SW480 (cell line): ENCODE data around the gene NXN.
"Not testable (repeated sequence)": the region's sequence is repeated elsewhere in the genome, so short reads cannot be mapped to it uniquely, and the experiment has no call there.

Experiments used
- DNase-seq: peaks from one replicate; pipeline ENCODE4 v3.0.0-alpha.2; 2016; ENCODE audit warnings: low spot score

Gene NXN

DNA sequence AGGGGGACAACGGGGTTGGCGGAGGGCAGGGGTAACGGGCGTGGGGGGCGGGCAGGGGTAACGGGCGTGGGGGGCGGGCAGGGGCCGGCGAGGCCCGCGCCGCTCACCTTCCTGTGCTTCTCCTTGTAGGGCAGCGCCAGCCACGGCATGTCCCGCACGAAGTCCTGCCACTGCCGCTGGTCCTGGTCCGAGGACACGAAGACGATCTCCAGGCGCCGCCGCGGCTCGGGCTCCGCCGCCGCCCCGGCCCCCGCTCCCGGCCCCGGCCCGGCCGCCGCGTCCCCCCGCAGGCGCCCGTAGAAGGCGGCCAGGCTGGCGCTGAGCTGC lies 401 bp downstream of the NXN start:
- DNase-seq, result no peak

DNA sequence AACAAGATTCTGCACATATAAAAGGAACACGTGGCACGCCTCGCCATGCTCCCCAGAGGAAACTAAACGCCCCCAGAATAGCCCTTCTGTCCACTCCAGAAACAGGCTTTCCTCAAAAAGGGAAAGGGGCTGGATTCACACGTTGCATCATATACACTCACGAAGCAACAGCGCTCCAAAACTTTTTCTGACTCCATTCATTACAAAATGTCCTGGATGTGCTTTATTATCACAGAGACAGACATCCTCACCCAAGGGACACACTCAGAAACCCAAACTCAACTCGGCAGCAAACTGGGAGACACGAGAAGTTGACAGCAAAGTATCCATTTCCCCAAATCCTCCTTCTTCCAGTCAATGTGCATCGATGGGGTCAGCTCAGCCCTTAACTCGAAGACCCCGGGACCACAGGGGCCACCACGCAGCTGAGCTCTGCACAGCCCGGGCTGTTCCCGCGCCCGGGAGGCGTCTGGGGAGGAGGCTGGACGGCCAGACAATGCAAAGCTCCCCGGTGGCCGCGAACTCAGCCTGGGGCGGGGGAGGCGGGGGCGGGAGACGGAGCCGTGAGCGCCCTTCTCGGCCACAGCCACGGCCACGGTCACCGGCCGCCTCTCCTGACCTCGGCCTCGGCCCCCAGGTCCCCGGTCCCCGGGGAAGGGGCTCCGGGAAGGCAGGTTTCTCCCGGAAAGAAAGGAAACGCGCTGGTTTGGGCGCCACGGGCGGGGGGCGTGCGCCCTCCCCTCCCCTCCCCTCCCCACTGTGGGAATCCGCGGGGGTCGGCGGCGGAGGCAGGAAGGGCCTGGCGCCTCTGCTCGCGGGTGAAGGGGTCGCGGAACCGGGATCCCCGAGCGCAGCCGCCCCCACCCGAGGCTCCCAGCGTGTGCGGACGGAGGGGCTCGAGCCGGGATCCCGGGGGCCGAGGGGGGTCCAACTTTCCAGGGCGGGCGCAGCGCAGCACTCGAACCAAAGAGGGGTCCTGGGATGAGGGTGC lies 1.2 kb downstream of the NXN start:
- peak; percentile 9 for DNase-seq

DNA sequence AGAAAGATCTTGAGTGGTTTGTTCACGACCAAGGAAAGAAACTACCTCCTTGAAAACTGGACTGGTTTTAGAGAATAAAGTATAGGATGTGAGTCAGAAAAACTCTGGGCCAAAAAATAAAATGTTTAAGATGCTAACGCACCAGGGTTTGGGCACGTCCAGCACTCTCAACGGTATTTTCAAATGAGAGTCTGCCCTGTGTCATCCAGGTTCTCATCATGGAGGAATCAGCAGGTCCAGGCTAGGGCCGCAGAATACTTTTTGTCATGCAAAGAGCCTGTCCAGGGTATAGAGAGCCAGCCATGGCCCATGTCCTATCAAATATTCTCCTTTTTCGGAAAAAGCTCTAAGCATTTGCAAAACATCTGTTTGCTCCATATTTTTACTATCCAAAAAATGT lies 2.4 kb downstream of the NXN start:
- no peak for DNase-seq

DNA sequence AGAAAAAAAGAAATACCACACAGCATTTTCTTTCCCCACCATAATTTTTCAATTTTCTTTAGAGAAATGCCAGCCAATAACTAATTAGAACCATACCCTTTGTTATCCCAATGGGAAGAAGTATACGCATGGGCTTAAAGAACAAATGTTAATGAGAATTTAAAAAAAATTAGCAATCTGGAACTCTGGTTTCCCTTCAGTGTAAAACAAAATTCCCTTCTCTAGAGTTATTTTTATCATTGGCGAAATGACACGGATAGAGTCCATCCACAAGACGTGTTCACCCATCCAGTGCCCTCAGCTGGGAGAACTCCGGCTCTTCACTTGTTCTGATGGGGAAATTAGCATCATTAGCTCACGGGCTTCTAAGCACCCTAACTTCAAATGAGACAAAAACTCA lies 3.3 kb downstream of the NXN start:
- no peak for DNase-seq

DNA sequence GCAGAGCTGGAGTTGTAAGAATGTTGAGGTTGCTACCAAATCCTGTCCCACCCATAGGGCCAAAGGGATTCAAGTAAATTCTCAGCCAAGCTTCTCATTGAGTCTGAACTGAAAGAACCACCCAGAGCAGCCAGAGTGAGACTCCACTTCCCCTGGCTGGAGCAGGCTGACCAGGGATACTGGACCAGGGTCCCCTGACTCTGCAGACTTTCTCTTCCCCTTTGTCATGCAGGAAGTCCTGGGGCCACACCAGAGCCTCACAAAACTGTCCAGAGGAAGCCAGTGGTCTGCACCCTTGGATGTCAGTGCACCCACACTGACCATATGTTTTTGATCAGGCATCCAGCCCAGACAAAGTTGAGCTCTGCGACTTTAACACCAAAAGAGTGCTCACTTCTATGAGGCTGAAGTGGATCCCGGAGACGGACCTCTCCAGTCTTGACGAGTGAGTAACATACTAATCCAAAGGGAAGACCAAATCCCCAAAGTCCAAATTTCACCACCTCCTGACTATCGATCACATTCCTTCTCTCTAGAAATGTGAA lies 4.1 kb downstream of the NXN start:
- no peak for DNase-seq

DNA sequence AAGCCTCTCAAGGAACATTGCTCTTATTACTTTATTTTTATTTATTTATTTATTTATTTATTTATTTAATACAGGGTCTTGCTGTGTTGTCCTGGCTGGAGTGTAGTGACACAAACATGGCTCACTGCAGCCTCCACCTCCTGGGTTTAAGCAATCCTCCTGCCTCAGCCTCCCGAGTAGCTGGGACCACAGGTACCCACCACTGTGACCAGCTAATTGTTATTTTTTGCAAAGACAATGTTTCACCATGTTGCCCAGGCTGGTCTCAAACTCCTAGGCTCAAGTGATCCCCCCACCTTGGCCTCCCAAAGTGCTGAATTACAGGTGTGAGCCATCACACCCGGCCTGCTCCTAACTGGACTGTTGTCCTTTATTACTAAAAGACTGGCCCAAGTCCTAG lies 4.8 kb downstream of the NXN start:
- DNase-seq, result not testable (repeated sequence)

DNA sequence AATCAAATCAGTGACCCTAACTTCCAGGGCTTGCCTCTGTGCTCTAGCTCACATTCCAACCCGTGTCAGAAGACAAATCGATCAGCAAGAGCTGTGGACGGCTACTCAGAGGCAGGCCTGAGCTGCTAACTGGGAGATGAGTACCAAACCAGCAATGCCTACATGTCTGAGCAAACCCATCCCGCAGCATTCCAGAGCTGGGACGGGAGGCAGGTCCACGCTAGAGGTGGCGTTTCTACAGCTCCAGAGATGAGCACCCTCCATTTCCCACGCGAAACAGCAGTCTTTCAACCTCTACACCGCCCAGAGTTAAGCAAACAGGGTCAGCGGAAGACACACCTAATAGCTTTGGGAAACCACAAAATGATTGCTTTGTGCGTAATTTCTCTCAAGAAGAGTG lies 6.5 kb downstream of the NXN start:
- DNase-seq, result peak; percentile 49

DNA sequence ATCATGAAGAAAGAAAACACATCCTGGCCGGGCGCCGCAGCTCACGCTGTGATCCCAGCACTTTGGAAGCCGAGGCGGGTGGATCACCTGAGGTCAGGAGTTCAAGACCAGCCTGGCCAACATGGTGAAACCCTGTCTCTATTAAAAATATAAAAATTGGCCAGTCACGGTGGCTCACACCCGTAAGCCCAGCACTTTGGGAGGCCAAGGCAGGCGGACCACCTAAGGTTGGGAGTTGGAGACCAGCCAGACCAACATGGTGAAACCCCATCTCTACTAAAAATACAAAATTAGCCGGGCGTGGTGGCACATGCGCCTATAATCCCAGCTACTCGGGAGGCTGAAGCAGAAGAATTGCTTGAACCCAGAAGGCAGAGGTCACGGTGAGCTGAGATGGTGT lies 7.7 kb downstream of the NXN start:
- DNase-seq, result not testable (repeated sequence)

DNA sequence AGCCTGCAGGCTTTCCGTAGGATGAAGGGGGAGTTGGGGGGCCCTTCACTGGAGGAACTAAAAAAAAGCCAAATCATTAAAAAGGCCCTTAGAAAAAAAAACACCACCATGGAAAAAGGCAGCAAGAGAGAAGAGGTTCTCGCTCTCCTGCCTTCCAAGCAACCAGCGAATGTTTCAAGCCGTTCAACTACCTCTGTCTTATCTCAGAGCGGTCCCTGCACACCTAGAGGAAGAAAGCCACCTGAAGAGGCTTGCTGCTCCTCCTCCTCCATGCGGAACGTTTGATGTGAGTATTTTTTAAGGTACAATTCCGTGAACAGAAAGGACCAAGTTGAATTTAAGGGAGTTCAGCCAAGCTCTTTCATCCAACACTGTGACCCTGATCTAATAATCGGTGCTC lies 9.2 kb downstream of the NXN start:
- DNase-seq, result no peak

DNA sequence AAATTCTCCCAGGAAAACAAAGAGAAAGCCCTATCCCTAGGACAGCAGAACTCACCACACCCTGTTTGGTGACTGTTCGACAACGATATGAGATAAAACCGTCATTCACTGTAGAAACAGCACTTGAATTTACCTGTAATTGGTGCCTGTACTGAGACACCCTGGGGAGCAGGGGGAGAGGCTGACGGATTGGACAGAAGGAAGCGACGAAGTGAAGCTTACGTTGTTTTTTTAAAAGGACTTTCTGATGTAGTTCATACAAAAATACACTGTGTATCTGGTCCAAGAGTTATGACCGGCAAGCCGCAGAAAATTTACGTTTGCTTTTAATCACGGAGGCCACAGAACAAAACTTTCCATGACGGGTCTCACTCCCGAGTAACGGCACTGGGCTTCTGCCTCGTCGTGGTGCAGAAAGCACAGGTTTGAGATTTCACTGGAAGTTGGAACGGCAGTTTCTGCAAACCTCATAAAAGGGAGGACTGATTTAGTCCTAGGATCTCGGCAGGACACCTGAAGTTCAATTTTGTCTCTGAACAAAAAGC lies 9.7 kb downstream of the NXN start:
- no peak for DNase-seq

DNA sequence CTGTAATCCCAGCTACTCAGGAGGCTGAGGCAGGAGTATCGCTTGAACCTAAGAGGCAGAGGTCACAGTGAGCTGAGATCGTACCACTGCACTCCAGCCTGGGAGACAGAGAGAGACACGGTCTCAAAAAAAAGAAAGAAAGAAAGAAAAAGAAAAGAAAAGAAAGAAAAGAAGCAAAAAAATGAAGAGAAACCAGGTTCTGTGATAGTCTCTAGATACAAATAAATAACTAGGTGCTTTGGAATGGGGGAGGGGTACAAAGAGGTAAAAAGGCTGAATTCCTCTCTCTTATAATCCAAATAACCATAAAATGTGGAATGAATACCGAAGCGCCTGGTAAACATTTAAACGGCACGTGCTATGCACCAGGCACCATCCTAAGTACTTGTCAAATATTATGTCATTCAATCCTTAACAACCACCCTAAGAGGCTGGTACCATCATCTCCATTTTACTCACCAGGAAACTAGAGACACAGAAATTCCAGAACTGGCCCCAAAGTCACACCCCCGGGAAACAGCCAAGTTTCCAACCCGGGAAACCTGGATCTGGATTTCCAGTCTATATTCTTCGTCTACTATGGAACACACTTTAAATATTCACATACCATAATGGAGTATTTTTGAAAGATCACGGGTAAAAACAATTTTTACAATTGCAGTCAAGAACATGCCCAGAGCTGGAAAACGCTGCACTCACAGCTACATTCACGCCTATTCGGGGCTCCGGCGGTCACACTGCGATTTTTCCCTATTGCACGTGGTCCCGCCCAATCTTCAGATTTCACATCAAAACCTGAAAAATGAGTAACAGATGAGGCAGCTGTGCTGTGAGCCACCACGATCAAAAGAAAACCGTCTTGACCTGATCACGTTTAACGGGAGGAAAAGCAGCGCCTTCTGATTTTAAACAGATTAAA lies 10.5 kb downstream of the NXN start:
- DNase-seq, result no peak

DNA sequence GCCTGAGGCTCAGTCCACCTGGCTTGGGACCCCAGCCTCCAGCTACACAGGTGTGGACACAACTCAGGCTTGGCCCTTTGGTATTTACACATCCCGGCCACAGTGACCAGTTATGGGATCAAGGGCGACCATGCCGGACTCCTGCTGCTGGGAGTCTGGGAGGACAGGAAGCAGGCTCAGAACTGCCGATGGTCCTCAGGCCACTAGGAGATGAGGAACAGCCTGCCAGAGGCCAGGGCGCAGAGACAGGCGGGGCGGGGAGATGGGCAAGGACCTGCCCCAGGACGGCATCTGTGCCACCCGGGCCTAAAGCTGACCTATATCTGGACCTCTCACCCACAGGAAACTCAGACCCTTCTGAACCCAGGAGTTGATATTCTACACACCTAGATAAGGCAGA lies 12.5 kb downstream of the NXN start:
- no peak for DNase-seq

DNA sequence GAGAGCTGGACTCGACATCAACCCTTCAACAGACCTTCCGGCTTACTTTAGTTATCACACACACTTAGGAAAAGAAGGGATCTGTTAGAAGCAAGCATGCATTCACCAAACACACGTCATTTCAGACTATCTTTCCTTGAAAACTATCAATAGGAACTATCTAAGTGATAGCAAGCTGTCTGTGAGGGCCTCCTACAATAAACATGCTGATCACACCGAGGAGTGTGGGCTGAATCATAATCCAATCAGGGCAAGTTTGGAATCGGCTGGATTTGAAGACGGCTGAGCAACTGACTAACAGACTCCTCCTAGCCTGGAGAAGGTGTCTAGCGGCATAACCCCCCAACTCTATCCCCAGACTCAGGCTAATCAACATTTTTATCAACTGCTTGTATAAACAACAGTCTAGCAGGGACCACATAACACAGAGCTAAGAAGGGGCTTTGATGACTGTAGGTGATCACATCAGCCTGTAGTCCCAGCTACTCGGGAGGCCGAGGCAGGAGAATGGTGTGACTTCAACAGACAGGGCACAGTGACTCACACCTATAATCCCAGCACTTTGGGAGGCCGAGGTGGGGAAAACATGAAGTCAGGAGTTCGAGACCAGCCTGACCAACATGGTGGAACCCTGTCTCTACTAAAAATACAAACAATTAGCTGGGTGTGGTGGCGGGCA lies 14.1 kb downstream of the NXN start:
- DNase-seq, result no peak

DNA sequence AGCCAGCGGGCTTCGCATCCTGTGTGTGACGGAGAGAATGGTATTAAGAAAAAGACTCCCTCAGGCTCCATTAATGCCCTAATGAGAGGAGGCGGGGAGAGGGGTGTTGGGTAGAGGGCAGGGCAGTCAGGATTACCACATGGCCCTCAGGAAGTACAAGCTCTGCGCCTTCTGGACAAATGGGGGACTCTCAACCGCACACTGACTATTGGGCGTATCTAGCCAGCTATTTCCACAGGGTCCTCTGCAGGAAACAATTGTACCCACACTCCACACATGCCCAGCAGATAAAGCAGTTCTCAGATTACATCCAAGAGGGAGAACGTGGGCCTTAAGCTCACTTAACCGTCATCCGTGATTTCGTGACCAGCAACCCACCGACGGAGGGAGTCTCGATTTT lies 14.7 kb downstream of the NXN start:
- no peak for DNase-seq

DNA sequence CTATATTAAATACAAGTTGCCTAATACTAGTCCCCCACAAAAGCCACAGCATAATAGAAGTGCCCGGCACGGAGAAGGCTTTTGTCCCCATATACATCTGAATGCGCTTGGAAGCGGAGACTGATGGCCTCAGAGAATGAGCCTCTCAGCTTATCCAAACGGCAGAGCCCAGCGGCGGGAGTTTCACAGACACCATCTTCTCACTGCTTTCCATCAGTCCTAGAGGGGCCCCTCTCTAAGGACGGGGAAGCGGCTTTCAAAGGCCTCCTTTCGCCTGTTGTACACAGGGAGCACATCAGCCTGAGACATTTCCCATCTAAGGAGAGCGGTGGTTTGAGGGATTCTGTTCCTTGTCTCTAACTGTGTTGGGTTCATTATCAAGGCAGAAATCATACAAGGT lies 16.9 kb downstream of the NXN start:
- DNase-seq, result no peak

DNA sequence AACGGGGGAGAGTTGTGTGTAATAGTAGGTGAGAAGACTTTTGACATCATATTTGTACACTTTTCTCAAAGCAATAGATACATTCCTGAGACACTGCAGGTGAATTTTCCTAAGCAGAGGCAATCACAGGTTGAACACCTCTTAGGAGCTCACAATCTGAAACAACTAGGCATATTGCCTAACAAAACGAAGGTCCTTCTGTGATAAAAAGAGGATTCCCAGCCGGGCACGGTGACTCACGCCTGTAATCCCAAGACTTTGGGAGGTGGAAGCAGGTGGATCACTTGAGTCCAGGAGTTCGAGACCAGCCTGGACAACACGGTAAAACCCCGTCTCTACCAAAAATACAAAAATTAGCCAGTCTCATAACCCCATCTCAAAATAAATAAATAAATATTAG lies 17.4 kb downstream of the NXN start:
- no peak for DNase-seq

DNA sequence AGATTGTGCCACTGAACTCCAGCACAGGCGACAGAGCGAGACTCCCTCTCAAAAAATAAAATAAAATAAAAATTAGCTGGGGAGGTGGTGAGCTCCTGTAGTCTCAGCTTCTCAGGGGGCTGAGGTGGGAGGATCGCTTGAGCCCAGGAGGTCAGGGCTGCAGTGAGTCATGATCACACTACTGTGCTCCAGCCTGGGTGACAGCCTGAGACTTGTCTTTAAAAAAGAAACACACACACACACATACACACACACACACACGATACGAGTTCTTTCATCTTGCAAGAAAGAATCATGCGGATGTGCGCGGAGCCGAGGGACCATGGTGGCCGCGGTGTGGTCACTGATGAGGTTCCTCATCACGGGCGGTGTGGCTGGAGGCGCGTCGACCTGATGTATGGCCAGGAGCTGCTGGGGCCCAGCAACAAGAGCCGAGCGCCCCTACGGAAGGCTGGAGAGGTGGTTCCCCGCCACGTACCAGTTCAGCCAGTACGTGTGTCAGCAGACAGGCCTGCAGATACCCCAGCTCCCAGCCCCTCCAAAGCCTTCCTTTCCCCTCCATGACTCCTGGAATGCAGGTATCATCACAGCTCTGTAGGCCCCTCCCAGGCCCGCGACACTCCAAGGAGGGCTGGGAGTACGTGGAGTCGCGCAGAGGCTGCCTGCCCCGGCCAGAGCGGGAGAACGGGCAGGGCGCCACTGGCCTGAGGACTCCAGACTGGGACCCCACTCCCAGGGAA lies 20.7 kb downstream of the NXN start:
- no peak for DNase-seq

DNA sequence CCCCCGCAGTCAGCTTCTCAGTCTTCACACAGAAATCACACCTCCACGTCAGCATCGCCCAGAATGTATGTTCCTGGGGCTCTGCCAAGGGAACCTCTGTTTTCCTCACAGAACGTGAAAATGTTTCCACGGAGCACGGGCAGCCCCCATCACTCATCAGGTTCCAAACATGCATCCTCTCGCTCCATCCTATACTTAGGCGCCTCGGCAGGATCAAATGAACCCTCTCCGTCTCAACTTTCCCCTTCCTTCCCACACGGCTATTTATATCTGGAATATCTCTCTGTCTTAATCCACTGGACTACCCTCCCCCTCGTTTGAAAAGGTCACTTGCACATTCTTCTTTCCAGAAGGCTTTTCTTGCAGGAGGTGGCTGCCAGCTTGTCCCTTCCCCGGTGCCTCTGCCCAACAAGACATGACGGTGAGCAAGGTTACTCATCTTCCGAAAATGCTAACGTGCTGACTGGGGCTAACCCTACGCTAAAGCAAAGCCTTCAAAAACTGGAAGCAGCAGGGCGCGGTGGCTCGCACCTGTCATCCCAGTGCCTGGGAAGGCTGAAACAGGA lies 21.6 kb downstream of the NXN start:
- no peak for DNase-seq

DNA sequence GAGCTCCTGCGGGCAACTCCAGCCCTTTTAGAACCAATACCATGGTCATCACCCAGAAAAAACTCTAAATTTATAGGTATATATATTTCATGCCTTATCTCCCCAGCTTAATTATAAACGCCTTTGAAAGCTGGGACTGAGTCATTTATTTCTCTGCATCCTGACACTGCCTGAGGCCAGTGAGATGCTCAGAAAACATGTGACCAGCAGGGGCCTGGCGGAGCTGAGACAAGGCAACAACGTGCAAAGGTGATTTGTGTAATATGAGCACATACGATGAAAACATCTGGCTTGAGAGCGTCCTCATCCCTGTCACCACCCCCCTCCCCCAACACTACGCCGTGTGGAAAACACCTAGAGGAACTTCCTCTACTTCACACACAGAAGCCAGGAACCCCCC lies 22.7 kb downstream of the NXN start:
- no peak for DNase-seq

DNA sequence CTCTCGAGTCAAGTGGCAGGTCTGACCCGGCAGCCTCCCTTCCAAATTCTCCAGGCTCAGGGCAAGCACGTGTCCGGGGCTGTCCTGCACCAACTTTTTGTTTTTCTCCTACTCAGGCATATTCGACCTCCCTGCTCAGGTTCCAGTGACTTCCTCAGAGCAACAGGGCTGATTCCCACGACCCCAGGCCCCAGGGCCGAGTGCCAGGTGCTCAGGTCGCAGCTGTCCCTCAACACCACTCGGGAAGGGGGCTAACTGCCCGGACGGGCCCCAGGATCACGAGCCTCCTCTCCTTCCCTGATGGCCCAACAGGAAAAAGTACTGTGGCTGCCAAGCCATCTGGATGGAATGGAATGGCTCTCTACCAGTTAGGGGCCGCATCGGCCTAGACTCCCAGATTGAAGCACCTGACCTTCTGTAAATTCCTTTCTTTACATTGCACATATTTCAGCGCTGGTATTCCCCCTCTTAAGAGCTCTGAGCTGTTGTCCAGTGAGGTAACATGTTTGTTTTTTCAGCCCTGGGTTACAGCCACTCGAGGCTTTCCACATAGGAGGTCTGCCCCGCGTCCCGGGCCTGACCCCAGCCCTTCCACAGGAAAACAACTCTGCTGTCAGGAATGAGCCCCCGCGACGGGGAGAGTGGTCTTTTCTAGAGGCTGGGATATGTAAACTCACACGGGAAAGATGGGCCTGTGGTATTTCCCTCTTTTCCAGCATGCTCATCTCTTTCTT lies 25.0 kb downstream of the NXN start:
- DNase-seq, result no peak
